Activated CD8-positive, alpha-beta T cell treated with anti-CD3 and anti-CD28 coated beads, Interleukin-2, amount 10 ng/mL, durations not matched to agents 7 days and 5 days (primary cell): Measurements from ENCODE around the gene ANKRD33B. TPM values are rescaled to one million over a fixed set of nuclear protein-coding genes. Genes with fewer than 3 reads are reported as not detected.
"Not testable (repeated sequence)": the region's sequence is repeated elsewhere in the genome, so short reads cannot be mapped to it uniquely, and the experiment has no call there.

Source experiments
- ATAC-seq: fragments of 150-1000 bp; cut with Tn5 transposase; one replicate; pipeline ENCODE4 v1.10.0; 2021; ENCODE audit warnings: moderate library complexity
- CTCF ChIA-PET: fragments of 350-600 bp; sonication (Branson Sonifier 250); formaldehyde crosslinking; loops from one replicate; lab custom pipeline; 2021; ENCODE audit warnings: antibody characterized with exemption; lab: Charles Lee
- POLR2A ChIA-PET: fragments of 350-600 bp; sonication (Branson Sonifier 250); formaldehyde crosslinking; loops from one replicate; lab custom pipeline; 2021; ENCODE audit warnings: antibody characterized with exemption; lab: Charles Lee
- DNase-seq: peaks from one replicate; pipeline ENCODE4 v3.0.0-alpha.2; 2020
- H3K27ac Mint-ChIP-seq: one replicate; pipeline ENCODE4 v1.8.0; 2021; ENCODE audit warnings: mild to moderate bottlenecking, mixed read lengths
- H3K27me3 Mint-ChIP-seq: one replicate; pipeline ENCODE4 v1.8.0; 2021; ENCODE audit warnings: low read depth, mixed read lengths
- H3K36me3 Mint-ChIP-seq: one replicate; pipeline ENCODE4 v1.8.0; 2021; ENCODE audit warnings: low read depth, mixed read lengths
- H3K4me1 Mint-ChIP-seq: one replicate; pipeline ENCODE4 v1.8.0; 2021; ENCODE audit warnings: low read depth, mixed read lengths
- H3K4me3 Mint-ChIP-seq: one replicate; pipeline ENCODE4 v1.8.0; 2021; ENCODE audit warnings: mild to moderate bottlenecking, mixed read lengths
- H3K9me3 Mint-ChIP-seq: one replicate; pipeline ENCODE4 v1.8.0; 2022; ENCODE audit warnings: mixed read lengths; ENCODE audit not compliant: insufficient read depth
- total RNA-seq, 2 experiments: library from RNA; stranded (reverse); gene quantifications; one replicate each; pipeline ENCODE4 v1.2.3, GENCODE V29; 2021

The ANKRD33B gene
- total RNA-seq: 1 to 10 TPM; 4.6 to 5.5 TPM

DNA sequence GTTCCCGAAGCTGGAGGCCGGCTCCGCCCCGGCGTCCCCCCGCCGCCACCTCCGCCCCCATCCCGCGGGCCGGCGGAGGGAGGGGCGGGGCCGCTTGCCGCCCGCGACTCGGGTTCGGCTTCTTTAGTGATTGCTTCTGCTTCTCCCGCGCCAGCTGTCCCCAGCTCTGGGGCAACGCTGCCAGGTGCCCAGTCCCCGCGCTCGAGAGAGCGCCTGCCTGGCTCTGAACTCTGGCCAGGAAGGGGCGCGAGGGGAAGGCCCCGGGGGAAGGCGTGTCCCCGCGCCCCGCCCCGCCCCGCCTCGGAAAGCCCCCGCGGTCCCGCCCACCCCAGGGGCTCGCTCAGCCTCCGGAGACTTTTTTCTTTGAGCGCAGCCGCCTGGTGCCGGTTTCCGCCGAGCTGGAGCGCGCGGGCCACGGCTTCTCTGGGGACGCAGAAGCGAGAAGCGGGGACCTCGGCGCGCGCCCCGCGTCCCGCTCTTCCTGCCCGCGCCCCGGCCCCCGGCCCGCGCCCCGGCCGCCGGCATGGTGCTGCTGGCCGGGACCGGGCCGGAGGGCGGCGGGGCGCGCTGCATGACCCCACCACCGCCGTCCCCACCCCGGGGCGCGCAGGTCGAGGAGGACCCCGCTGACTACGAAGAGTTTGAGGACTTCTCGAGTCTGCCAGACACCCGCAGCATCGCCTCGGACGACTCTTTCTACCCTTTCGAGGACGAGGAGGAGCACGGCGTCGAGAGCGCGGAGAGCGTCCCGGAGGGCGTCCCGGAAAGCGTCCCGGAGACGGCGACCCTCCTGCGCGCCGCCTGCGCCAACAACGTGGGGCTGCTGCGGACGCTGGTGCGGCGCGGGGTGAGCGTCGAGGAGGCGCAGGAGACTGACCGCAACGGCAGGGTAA lies at the start of gene ANKRD33B:
TSS of gene ANKRD33B (plus strand) at position 126 of the 893 bp plus-strand sequence. CDS start at position 524, 398 bp downstream.
- no peaks in the 10 kb centered on the region for H3K9me3 Mint-ChIP-seq
- DNase-seq: peak; percentile 87
- peak; percentile 82 for ATAC-seq
- no peaks in the 10 kb centered on the region for H3K36me3 Mint-ChIP-seq
- peak within 1 kb of the TSS; percentile 79 for H3K27ac Mint-ChIP-seq
- POLR2A ChIA-PET: interaction anchor here (0.9 to 1.4 kb wide), 4 partner anchors 63 to 117 kb away, joined by 3 to 8 read pairs (median 4); no protein-coding TSS in a partner anchor
- CTCF ChIA-PET: interaction anchor here (1.4 kb wide), 1 partner anchor 63 kb away, joined by 7 read pairs; no protein-coding TSS in a partner anchor
- peak within 1 kb of the TSS; percentile 86 for H3K4me3 Mint-ChIP-seq
- H3K4me1 Mint-ChIP-seq: peaks cover 26% of the 10 kb centered on the region
- peaks cover 24% of the 10 kb centered on the region for H3K27me3 Mint-ChIP-seq

- POLR2A ChIA-PET, H3K9me3 Mint-ChIP-seq, ATAC-seq, H3K27me3 Mint-ChIP-seq, DNase-seq, CTCF ChIA-PET, H3K4me3 Mint-ChIP-seq, H3K36me3 Mint-ChIP-seq, H3K4me1 Mint-ChIP-seq, H3K27ac Mint-ChIP-seq: not testable (repeated sequence)
Measured at GRCh38 chr5:10514572-10514971, 49.3 kb upstream of the ANKRD33B start.

DNA sequence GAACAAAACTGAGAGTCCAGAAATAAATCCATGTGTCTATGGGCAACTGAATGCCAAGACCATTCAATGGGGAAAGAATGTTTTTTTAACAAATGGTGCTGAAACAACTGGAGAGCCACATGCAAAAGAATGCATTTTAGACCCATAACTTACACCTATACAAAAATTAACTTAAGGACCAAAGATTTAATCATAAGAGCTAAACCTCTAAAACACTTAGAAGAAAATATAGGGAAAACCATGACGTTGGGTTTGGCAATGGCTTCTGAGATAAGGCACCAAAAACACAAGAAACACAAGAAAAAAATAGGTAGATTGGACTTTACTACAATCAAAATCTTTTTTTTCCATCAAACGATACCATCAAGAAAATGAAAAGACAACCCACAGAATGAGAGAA lies 48.4 kb upstream of the ANKRD33B start:
- Mint-ChIP-seq H3K4me1 (no peaks in the 10 kb centered on the region), H3K36me3 (no peaks in the 10 kb centered on the region), H3K9me3 (no peaks in the 10 kb centered on the region), H3K4me3 (no peak overlapping the region), H3K27me3 (no peaks in the 10 kb centered on the region), H3K27ac (no peak overlapping the region)
- ATAC-seq (no peak), DNase-seq (no peak)
- CTCF ChIA-PET: no interaction called here
- POLR2A ChIA-PET: no interaction called here

- POLR2A ChIA-PET: no interaction called here
- no peak for ATAC-seq
- no peaks in the 10 kb centered on the region for H3K36me3 Mint-ChIP-seq
- no peak overlapping the region for H3K27ac Mint-ChIP-seq
- DNase-seq: no peak
- H3K4me3 Mint-ChIP-seq: no peak overlapping the region
- H3K4me1 Mint-ChIP-seq: no peaks in the 10 kb centered on the region
- CTCF ChIA-PET: no interaction called here
- no peaks in the 10 kb centered on the region for H3K9me3 Mint-ChIP-seq
- no peaks in the 10 kb centered on the region for H3K27me3 Mint-ChIP-seq
Measured at GRCh38 chr5:10518347-10518746, 45.5 kb upstream of the ANKRD33B start.

- ChIA-PET POLR2A (no interaction called here), CTCF (interaction anchor here (0.8 kb wide), 1 partner anchor 30 kb away, joined by 3 read pairs; no protein-coding TSS in a partner anchor)
- Mint-ChIP-seq H3K9me3 (no peaks in the 10 kb centered on the region), H3K36me3 (no peaks in the 10 kb centered on the region), H3K27ac (no peak overlapping the region), H3K4me1 (no peaks in the 10 kb centered on the region), H3K27me3 (no peaks in the 10 kb centered on the region), H3K4me3 (no peak overlapping the region)
- DNase-seq (no peak), ATAC-seq (no peak)
Measured at GRCh38 chr5:10519729-10520128, 44.1 kb upstream of the ANKRD33B start.

- POLR2A ChIA-PET: no interaction called here
- Mint-ChIP-seq H3K27ac (no peak overlapping the region), H3K9me3 (no peaks in the 10 kb centered on the region), H3K4me1 (no peaks in the 10 kb centered on the region), H3K27me3 (no peaks in the 10 kb centered on the region), H3K4me3 (no peak overlapping the region), H3K36me3 (no peaks in the 10 kb centered on the region)
- CTCF ChIA-PET: interaction anchor here (1.2 kb wide), 1 partner anchor 107 kb away, joined by 3 read pairs; no protein-coding TSS in a partner anchor
- DNase-seq (no peak), ATAC-seq (no peak)
Measured at GRCh38 chr5:10520706-10521105, 43.2 kb upstream of the ANKRD33B start.

GRCh38 chr5:10521466-10522223 lies 42.2 kb upstream of the ANKRD33B start:
- ChIA-PET POLR2A (no interaction called here), CTCF (no interaction called here)
- no peak for ATAC-seq
- DNase-seq: no peak
- H3K36me3 Mint-ChIP-seq: no peaks in the 10 kb centered on the region
- no peaks in the 10 kb centered on the region for H3K27me3 Mint-ChIP-seq
- H3K27ac Mint-ChIP-seq: no peak overlapping the region
- no peaks in the 10 kb centered on the region for H3K4me1 Mint-ChIP-seq
- H3K4me3 Mint-ChIP-seq: no peak overlapping the region
- H3K9me3 Mint-ChIP-seq: no peaks in the 10 kb centered on the region

GRCh38 chr5:10522224-10522611 lies 41.7 kb upstream of the ANKRD33B start:
- Mint-ChIP-seq H3K4me3 (no peak overlapping the region), H3K27ac (no peak overlapping the region), H3K9me3 (no peaks in the 10 kb centered on the region), H3K4me1 (no peaks in the 10 kb centered on the region), H3K36me3 (no peaks in the 10 kb centered on the region), H3K27me3 (no peaks in the 10 kb centered on the region)
- POLR2A ChIA-PET: no interaction called here
- DNase-seq (no peak), ATAC-seq (no peak)
- CTCF ChIA-PET: no interaction called here

- no peak overlapping the region for H3K27ac Mint-ChIP-seq
- no peaks in the 10 kb centered on the region for H3K36me3 Mint-ChIP-seq
- H3K4me3 Mint-ChIP-seq: no peak overlapping the region
- POLR2A ChIA-PET: no interaction called here
- no peaks in the 10 kb centered on the region for H3K27me3 Mint-ChIP-seq
- no peak for ATAC-seq
- no peaks in the 10 kb centered on the region for H3K9me3 Mint-ChIP-seq
- DNase-seq: no peak
- no peaks in the 10 kb centered on the region for H3K4me1 Mint-ChIP-seq
- CTCF ChIA-PET: no interaction called here
Measured at GRCh38 chr5:10524376-10525123, 39.3 kb upstream of the ANKRD33B start.

- no peak overlapping the region for H3K27ac Mint-ChIP-seq
Measured at GRCh38 chr5:10525124-10525495, 38.8 kb upstream of the ANKRD33B start.

GRCh38 chr5:10527281-10527950 lies 36.5 kb upstream of the ANKRD33B start:
- ChIA-PET CTCF (no interaction called here), POLR2A (no interaction called here)
- no peak for DNase-seq
- H3K9me3 Mint-ChIP-seq: no peaks in the 10 kb centered on the region
- no peak overlapping the region for H3K27ac Mint-ChIP-seq
- no peak overlapping the region for H3K4me3 Mint-ChIP-seq
- peaks cover 3% of the 10 kb centered on the region for H3K27me3 Mint-ChIP-seq
- no peaks in the 10 kb centered on the region for H3K36me3 Mint-ChIP-seq
- no peaks in the 10 kb centered on the region for H3K4me1 Mint-ChIP-seq
- ATAC-seq: no peak

More at GRCh38 chr5:10525124-10525495, 38.8 kb upstream of the ANKRD33B start:
- no peaks in the 10 kb centered on the region for H3K9me3 Mint-ChIP-seq
- no peak for DNase-seq
- POLR2A ChIA-PET: no interaction called here
- CTCF ChIA-PET: no interaction called here
- H3K27me3 Mint-ChIP-seq: no peaks in the 10 kb centered on the region
- H3K4me3 Mint-ChIP-seq: no peak overlapping the region
- no peaks in the 10 kb centered on the region for H3K4me1 Mint-ChIP-seq
- ATAC-seq: no peak
- no peaks in the 10 kb centered on the region for H3K36me3 Mint-ChIP-seq
